Psoas muscle (tissue), 8 donors: Measurements from ENCODE around the gene INPP5F. TPM values are rescaled to one million over a fixed set of nuclear protein-coding genes. Genes with fewer than 3 reads are reported as not detected.

ENCODE experiments used
- ATAC-seq, 4 donors: fragments of 200-7000 bp; cut with Tn5 transposase; one replicate each; pipeline ENCODE4 v1.9.1; 2020; ENCODE audit warnings: moderate library complexity in 3 of 4, mild to moderate bottlenecking in 2 of 4
- DNase-seq, 2 donors: peaks; one replicate each; pipeline ENCODE4 v3.0.0-alpha.2; 2020
- H3K27ac ChIP-seq: fragments of 200-600 bp; one replicate; pipeline ENCODE4 v1.8.0; 2022
- H3K27me3 ChIP-seq, 3 donors: fragments of 200-600 bp in 1 of 3; one replicate each; pipeline versions ENCODE4 v1.6.1 to v1.8.0; 2013 to 2022; ENCODE audit warnings: low read length in 2 of 3, mild to moderate bottlenecking in 2 of 3, moderate library complexity in 1 of 3; ENCODE audit not compliant: insufficient read depth in 3 of 3
- H3K36me3 ChIP-seq, 2 donors: fragments of 200-600 bp in 1 of 2; one replicate each; pipeline versions ENCODE4 v1.6.1 to v1.8.0; 2013 to 2022; ENCODE audit warnings: low read depth in 1 of 2, mild to moderate bottlenecking in 1 of 2, moderate library complexity in 1 of 2; ENCODE audit not compliant: insufficient read depth in 1 of 2
- H3K4me1 ChIP-seq: fragments of 200-600 bp; one replicate; pipeline ENCODE4 v1.8.0; 2022
- H3K4me3 ChIP-seq: fragments of 200-600 bp; one replicate; pipeline ENCODE4 v1.8.0; 2022; ENCODE audit warnings: mild to moderate bottlenecking
- H3K9me3 ChIP-seq: fragments of 200-600 bp; one replicate; pipeline ENCODE4 v1.8.0; 2022
- WGBS, 3 donors: extraction: QIAGEN DNeasy Blood & Tissue Kit; methylation state at CpG; one replicate each; pipeline versions ENCODE4 v1.1.6 to v1.1.7; 2013; 5-methylcytosine and 5-hydroxymethylcytosine counted together
- intact Hi-C, 2 donors: fragments of 100-400 bp; cut with DNase I; formaldehyde crosslinking; loops; one replicate each; pipeline versions ENCODE4 v1.11.0 to v1.14.2; 2022
- polyA plus RNA-seq, 3 donors: library from polyadenylated mRNA; stranded (reverse); fragments of 200-250 nt; gene quantifications; one replicate each; pipeline ENCODE4 v1.2.3, GENCODE V29; 2013
- total RNA-seq, 4 donors: library from RNA; stranded (reverse); fragmentation: NEBNext Ultra II Directional in 2 of 4; extraction: Animal tissue kit (Norgen Biotek cat#: 25700) in 2 of 4; gene quantifications; one replicate each; pipeline versions ENCODE4 v1.2.1 to v1.2.4, GENCODE V29; 2021 to 2023
- TF ChIP-seq, protein P1 (sequence below): fragments of 200-600 bp; IDR thresholded peaks from one replicate; pipeline ENCODE4 v1.8.0; 2022; ENCODE audit warnings: antibody characterized with exemption
- donor health status: healthy with polysubstance abuse.
- donor health status: DM: no; HTN: no; CAD: no; lungs with moderate emphysema.
- donor health status: Bipolar disorder and iron deficiency.
- donor health status: healthy.
- donor health status: DM: yes; HTN: yes; CAD: no.
- donor health status: DM: no; HTN: no; CAD: no.
- donor health status: DM: no; HTN: no; CAD: no.
- donor health status: DM: yes; HTN: yes; CAD: no.

The INPP5F gene
- total and polyA plus RNA-seq, 7 donors, result 6.0 to 12.3 (median 10.0) TPM

DNA sequence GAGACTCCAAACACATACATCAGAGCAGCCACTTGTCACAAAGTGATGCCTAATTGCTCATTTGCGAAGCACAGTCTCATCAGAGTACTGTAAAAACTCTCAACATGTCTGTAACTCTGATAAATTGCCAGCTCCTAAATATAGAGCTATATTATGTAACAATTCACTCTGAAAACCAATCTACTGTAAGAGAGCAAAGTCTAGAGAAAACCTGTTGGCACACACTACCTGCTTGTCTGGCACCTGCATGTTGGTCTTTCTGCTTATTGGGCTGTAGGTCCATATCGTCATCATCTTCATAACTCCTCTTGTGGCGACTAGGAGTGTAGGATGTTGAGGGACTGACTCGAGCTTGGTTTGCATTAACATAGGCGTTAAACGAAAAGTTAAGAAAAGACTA is 127.0 kb downstream of the INPP5F start:
- Histone ChIP-seq H3K36me3 (peaks cover 7 to 96% of the 10 kb centered on the region in 2 donors), H3K27me3 (no peaks in the 10 kb centered on the region), H3K9me3 (no peaks in the 10 kb centered on the region), H3K27ac (no peak overlapping the region), H3K4me1 (peaks cover 17% of the 10 kb centered on the region), H3K4me3 (no peak overlapping the region)
- no peak for DNase-seq
- TF ChIP-seq, protein P1, sequence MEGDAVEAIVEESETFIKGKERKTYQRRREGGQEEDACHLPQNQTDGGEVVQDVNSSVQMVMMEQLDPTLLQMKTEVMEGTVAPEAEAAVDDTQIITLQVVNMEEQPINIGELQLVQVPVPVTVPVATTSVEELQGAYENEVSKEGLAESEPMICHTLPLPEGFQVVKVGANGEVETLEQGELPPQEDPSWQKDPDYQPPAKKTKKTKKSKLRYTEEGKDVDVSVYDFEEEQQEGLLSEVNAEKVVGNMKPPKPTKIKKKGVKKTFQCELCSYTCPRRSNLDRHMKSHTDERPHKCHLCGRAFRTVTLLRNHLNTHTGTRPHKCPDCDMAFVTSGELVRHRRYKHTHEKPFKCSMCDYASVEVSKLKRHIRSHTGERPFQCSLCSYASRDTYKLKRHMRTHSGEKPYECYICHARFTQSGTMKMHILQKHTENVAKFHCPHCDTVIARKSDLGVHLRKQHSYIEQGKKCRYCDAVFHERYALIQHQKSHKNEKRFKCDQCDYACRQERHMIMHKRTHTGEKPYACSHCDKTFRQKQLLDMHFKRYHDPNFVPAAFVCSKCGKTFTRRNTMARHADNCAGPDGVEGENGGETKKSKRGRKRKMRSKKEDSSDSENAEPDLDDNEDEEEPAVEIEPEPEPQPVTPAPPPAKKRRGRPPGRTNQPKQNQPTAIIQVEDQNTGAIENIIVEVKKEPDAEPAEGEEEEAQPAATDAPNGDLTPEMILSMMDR, result no peak
- WGBS, 3 donors, result 84 to 96% (median 88%) methylated on average over 6 of the region's 6 CpGs
- no peak for ATAC-seq
- intact Hi-C loops, result no loop called here

DNA sequence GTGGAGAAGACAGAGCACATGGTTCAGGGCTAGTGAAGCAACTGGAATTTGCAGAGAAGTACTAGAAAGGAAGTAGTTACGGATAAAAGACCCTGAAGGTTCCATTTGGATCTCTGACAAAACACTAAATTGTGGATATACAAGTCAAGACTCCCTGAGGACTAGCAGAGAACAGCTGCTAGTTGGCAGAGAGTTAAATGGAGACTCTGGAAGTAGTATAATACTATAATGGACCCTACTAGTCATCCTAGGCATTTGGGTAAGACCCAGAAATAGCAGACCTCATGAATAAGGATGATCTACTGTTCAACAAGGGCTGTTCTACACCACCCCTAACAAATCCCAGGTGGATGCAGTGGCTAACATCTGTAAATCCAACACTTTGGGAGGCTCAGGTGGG is 127.7 kb downstream of the INPP5F start:
- TF ChIP-seq, protein P1, result no peak
- WGBS, 3 donors, result 24 to 74% (median 43%) methylated on average over 1 of the region's 1 CpG
- Histone ChIP-seq H3K36me3 (peaks cover 7 to 96% of the 10 kb centered on the region in 2 donors), H3K9me3 (no peaks in the 10 kb centered on the region), H3K4me3 (no peak overlapping the region), H3K27me3 (no peaks in the 10 kb centered on the region), H3K27ac (no peak overlapping the region), H3K4me1 (peaks cover 17% of the 10 kb centered on the region)
- no peak for DNase-seq
- intact Hi-C loops, result no loop called here
- ATAC-seq, result peak; percentile 37 to 85 (median 75)

DNA sequence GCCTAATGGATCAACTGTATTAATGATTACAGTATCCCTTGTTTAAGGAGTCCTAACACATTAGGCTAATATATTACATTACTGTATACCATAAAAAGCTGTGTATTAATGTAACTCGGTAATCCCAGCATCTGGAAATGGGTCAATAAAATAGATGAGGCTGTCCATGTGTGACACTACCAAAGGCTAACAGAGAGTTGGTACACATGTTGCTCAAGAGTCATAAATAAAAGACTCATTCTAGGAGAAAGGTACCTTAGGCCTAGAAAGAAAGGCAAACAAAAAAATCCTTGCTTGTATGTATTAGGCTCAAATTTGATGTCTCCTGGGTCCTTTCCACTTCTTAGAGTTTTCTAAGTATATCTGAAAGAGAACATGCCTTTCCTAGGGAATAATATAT is 132.2 kb downstream of the INPP5F start:
- Histone ChIP-seq H3K4me3 (no peak overlapping the region), H3K4me1 (peaks cover 14% of the 10 kb centered on the region), H3K27ac (no peak overlapping the region), H3K27me3 (no peaks in the 10 kb centered on the region), H3K36me3 (peaks cover 0 to 55% of the 10 kb centered on the region in 2 donors), H3K9me3 (no peaks in the 10 kb centered on the region)
- WGBS, 3 donors, result 63 to 79% (median 64%) methylated on average over 1 of the region's 1 CpG
- DNase-seq (no peak), ATAC-seq (no peak)
- intact Hi-C loops, result loop anchor here (2.0 to 5.0 kb wide), 4 partner anchors 107 to 251 kb away; no protein-coding TSS in a partner anchor
- TF ChIP-seq, protein P1, result no peak

DNA sequence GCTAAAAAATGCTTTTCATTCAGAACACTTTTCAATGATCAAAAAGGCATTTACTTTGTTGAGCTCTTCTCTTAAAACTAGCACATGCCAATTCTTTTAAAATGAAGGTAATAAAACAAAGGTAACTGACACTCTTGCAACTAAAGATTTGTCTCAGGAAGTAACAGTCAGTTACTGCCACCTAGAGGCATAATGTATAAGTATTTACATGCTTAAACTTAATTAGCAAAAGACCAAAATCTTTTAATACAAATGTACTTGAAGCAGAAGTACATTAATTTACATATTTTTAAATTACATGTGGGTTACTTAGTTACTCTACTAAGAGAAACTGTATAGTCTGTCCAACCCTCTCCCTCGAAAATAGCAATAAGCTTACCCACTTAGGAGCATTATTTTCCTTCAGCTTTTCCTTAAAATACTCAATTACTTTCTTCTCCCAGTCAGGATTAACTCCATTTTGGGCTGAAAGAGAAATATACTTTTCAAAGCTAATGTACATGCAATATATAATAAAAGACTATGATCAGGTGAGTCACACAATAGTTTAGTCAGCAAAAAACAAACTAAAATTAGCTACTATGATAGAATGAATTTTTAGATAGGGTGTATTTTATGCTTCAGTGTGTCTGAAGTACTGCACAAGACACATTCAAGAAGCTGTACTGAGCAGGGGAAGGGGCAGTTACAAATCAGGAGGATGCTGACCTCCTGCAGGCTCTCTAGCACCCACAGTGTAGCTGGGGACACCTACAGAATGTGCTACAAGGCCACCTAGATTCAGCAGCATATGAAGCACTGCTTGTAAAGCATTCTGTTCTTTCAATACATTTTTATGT is 133.8 kb downstream of the INPP5F start:
- Histone ChIP-seq H3K27me3 (no peaks in the 10 kb centered on the region), H3K4me3 (no peak overlapping the region), H3K27ac (no peak overlapping the region), H3K9me3 (peaks cover 5% of the 10 kb centered on the region), H3K36me3 (peaks cover 0 to 39% of the 10 kb centered on the region in 2 donors), H3K4me1 (peaks cover 6% of the 10 kb centered on the region)
- TF ChIP-seq, protein P1, result peak; percentile 68
- DNase-seq (no peak), ATAC-seq (peak in 2 of 4 donors; percentile 57 to 85)
- intact Hi-C loops, result loop anchor here (2.0 to 5.0 kb wide), 6 partner anchors 109 to 252 kb away; no protein-coding TSS in a partner anchor
- WGBS, 3 donors, result 74 to 80% (median 75%) methylated on average over 1 of the region's 1 CpG
